Osteocyte (in vitro differentiated cells): ENCODE measurements around the gene TMEM175. TPM values are rescaled to one million over a fixed set of nuclear protein-coding genes. Genes with fewer than 3 reads are reported as not detected.

Source experiments
- DNase-seq: peaks from one replicate; pipeline ENCODE4 v3.0.0; 2021; ENCODE audit warnings: mixed read lengths; ENCODE audit not compliant: unreplicated experiment; ENCODE audit errors: extremely low spot score
- H3K27ac Mint-ChIP-seq: one replicate; pipeline ENCODE4 v1.8.0; 2021; ENCODE audit warnings: mild to moderate bottlenecking, mixed read lengths; ENCODE audit not compliant: unreplicated experiment
- H3K27me3 Mint-ChIP-seq: one replicate; pipeline ENCODE4 v1.8.0; 2021; ENCODE audit warnings: mixed read lengths; ENCODE audit not compliant: unreplicated experiment
- H3K36me3 Mint-ChIP-seq: one replicate; pipeline ENCODE4 v1.8.0; 2021; ENCODE audit warnings: mixed read lengths; ENCODE audit not compliant: unreplicated experiment
- H3K4me1 Mint-ChIP-seq: one replicate; pipeline ENCODE4 v1.8.0; 2021; ENCODE audit warnings: mixed read lengths; ENCODE audit not compliant: unreplicated experiment
- H3K4me3 Mint-ChIP-seq: one replicate; pipeline ENCODE4 v1.8.0; 2021; ENCODE audit warnings: mild to moderate bottlenecking, moderate library complexity, mixed read lengths; ENCODE audit not compliant: unreplicated experiment
- H3K9me3 Mint-ChIP-seq: one replicate; pipeline ENCODE4 v1.8.0; 2021; ENCODE audit warnings: mixed read lengths; ENCODE audit not compliant: unreplicated experiment
- CTCF ChIP-seq: fragments of 200-600 bp; sonication (generic); IDR thresholded peaks from 2 replicates; pipeline ENCODE4 v1.5.0; 2021; ENCODE audit warnings: antibody characterized with exemption, mild to moderate bottlenecking, moderate library complexity
- total RNA-seq: library from RNA; stranded (reverse); gene quantifications from 2 replicates; pipeline ENCODE4 v1.2.1, GENCODE V29; 2021

Gene TMEM175
- total RNA-seq, 1 donor from 2014 or later: 39.7 TPM

DNA sequence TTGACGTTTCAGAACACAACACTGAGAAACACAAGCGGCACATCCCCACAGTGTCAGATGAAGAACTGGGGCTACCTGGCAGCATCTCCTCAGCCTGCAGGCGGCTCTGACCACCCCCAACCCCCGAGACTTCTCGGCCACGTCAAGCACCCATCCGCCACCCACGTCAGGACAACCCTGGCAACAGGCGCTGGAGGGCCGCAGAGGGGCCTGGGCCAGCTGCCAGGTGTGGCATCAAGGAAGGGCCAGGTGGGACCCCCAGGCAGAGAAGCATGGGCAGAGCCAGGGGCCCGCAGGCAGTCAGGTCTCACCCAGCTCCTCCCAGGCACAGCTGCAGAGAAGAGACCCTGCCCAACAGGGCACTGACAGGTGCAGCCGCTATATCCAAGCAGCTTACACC is 22.4 kb upstream of the TMEM175 start:
- H3K4me1 Mint-ChIP-seq: no peaks in the 10 kb centered on the region
- no peak overlapping the region for H3K4me3 Mint-ChIP-seq
- H3K9me3 Mint-ChIP-seq: no peaks in the 10 kb centered on the region
- DNase-seq: no peak
- H3K27ac Mint-ChIP-seq: no peak overlapping the region
- no peak for TF ChIP-seq CTCF
- H3K27me3 Mint-ChIP-seq: no peaks in the 10 kb centered on the region
- peaks cover 18% of the 10 kb centered on the region for H3K36me3 Mint-ChIP-seq

GRCh38 chr4:910366-911091 is 21.7 kb upstream of the TMEM175 start:
- Mint-ChIP-seq H3K27ac (no peak overlapping the region), H3K36me3 (peaks cover 18% of the 10 kb centered on the region), H3K4me1 (peaks cover 5% of the 10 kb centered on the region), H3K9me3 (no peaks in the 10 kb centered on the region), H3K27me3 (no peaks in the 10 kb centered on the region), H3K4me3 (no peak overlapping the region)
- no peak for DNase-seq
- TF ChIP-seq CTCF: no peak

DNA sequence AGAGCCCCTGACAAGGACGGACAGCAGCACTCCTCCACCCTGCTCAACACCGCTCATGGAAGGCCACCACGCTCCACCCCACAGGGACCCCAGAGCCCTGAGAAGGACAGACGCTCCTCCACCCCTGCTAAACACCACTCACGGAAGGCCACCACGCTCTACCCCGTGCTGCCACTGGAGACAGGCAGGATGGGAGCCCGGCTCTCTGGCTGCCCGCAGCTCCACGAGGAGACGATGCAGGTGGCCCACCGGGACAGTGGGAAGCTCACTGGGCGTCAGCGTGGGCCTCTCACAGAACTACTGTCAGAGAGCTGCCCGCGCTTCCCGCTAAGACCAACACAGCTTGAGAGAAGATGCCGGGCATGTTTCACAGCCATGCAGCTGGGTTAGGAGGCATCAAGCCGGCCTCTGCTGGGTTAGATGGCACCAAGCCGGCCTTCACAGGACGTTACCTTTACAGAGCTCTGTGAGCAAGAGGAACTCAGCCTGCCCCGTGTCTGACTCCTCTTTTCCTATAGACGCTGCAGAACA is 21.0 kb upstream of the TMEM175 start:
- Mint-ChIP-seq H3K9me3 (no peaks in the 10 kb centered on the region), H3K4me1 (peaks cover 8% of the 10 kb centered on the region), H3K27ac (no peak overlapping the region), H3K27me3 (no peaks in the 10 kb centered on the region), H3K4me3 (no peak overlapping the region), H3K36me3 (peaks cover 16% of the 10 kb centered on the region)
- no peak for TF ChIP-seq CTCF
- no peak for DNase-seq

DNA sequence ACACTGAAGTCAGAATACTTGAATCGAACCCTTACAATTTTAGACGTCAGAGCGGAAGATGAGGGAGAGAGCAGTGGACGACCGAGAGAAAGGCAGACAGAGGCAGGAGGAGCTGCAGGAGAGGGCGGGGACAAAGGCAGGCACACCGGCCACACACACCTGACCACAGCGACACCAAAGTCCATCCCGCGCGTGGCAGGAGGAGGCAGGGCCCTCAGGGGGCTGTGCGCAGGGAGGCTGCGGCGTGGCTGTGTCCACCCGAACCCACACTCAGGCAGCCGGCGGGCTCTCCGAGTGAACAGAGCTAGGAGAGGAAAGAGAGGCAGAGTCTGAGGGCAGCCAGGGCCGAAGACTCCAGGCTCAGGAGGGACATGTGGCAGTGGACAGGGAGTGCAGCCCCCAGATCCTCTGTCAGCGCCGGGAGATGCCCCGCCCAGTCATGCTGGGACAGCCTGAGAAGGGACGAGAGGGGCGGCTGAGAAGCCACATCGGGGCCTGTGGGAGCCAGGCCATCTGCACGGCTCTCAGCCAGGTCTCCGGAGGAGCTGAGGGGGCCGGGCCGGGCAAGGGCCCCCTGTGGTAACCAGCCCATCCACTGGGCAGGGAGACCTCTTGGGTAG is 20.3 kb upstream of the TMEM175 start:
- Mint-ChIP-seq H3K36me3 (peaks cover 16% of the 10 kb centered on the region), H3K4me1 (peaks cover 8% of the 10 kb centered on the region), H3K27ac (no peak overlapping the region), H3K27me3 (no peaks in the 10 kb centered on the region), H3K4me3 (no peak overlapping the region), H3K9me3 (no peaks in the 10 kb centered on the region)
- DNase-seq: no peak
- no peak for TF ChIP-seq CTCF

GRCh38 chr4:912548-913279 is 19.5 kb upstream of the TMEM175 start:
- DNase-seq: no peak
- Mint-ChIP-seq H3K4me1 (peaks cover 8% of the 10 kb centered on the region), H3K9me3 (peaks cover under 1% of the 10 kb centered on the region), H3K36me3 (peaks cover 16% of the 10 kb centered on the region), H3K27ac (no peak overlapping the region), H3K4me3 (no peak overlapping the region), H3K27me3 (no peaks in the 10 kb centered on the region)
- no peak for TF ChIP-seq CTCF
